Osteoblast (primary cell): ENCODE results near the gene PARP2. TPM values are rescaled to one million over a fixed set of nuclear protein-coding genes. Genes with fewer than 3 reads are reported as not detected.

Experiments used
- DNase-seq: peaks from one replicate; pipeline ENCODE4 v3.0.0; 2011; ENCODE audit warnings: low spot score, mixed read lengths; ENCODE audit not compliant: insufficient read length; ENCODE audit errors: missing footprints
- H2AFZ ChIP-seq: 2 replicates; pipeline ENCODE4 v1.6.0; 2011; ENCODE audit warnings: mild to moderate bottlenecking, low read length
- H3K27ac ChIP-seq: 2 replicates; pipeline ENCODE4 v1.5.1; 2011; ENCODE audit warnings: mild to moderate bottlenecking, low read depth, low read length, moderate library complexity
- H3K27me3 ChIP-seq: 2 replicates; pipeline ENCODE4 v1.6.0; 2012; ENCODE audit warnings: mild to moderate bottlenecking, control low read depth, inconsistent platforms, low read length, moderate library complexity; ENCODE audit not compliant: insufficient read depth
- H3K36me3 ChIP-seq: 2 replicates; pipeline ENCODE4 v1.5.1; 2011; ENCODE audit warnings: mild to moderate bottlenecking, low read length, control low read depth, moderate library complexity; ENCODE audit not compliant: insufficient read depth
- H3K4me1 ChIP-seq: 2 replicates; pipeline ENCODE4 v1.5.1; 2011; ENCODE audit warnings: mild to moderate bottlenecking, low read length, control low read depth, moderate library complexity; ENCODE audit not compliant: insufficient read depth
- H3K4me2 ChIP-seq: 2 replicates; pipeline ENCODE4 v1.6.0; 2011; ENCODE audit warnings: mild to moderate bottlenecking, low read length; ENCODE audit not compliant: insufficient read depth
- H3K4me3 ChIP-seq: fragments of 200-600 bp; sonication (generic); 3 replicates; pipeline ENCODE4 v1.5.1; 2012; ENCODE audit warnings: mild to moderate bottlenecking, low read length, inconsistent platforms; ENCODE audit not compliant: insufficient read depth
- H3K79me2 ChIP-seq: 2 replicates; pipeline ENCODE4 v1.6.0; 2012; ENCODE audit warnings: mild to moderate bottlenecking, low read length, control low read depth, inconsistent platforms; ENCODE audit not compliant: insufficient read depth
- H3K9me3 ChIP-seq: 2 replicates; pipeline ENCODE4 v1.5.1; 2011; ENCODE audit warnings: low read depth, low read length, control low read depth
- H4K20me1 ChIP-seq: 2 replicates; pipeline ENCODE4 v1.6.0; 2012; ENCODE audit warnings: mild to moderate bottlenecking, low read length, control low read depth; ENCODE audit not compliant: insufficient read depth
- total RNA-seq: library from RNA; depleted of rRNA; stranded (reverse); fragments of >200 nt; gene quantifications from 2 replicates; pipeline ENCODE4 v1.2.3, GENCODE V29; 2012
- TF ChIP-seq, protein P1 (sequence below): IDR thresholded peaks from 2 replicates; pipeline ENCODE4 v1.5.1; 2011; ENCODE audit warnings: mild to moderate bottlenecking, low read depth, low read length, moderate library complexity; ENCODE audit errors: extremely low read depth

The PARP2 gene
- total RNA-seq, 1 donor: 5.8 TPM

DNA sequence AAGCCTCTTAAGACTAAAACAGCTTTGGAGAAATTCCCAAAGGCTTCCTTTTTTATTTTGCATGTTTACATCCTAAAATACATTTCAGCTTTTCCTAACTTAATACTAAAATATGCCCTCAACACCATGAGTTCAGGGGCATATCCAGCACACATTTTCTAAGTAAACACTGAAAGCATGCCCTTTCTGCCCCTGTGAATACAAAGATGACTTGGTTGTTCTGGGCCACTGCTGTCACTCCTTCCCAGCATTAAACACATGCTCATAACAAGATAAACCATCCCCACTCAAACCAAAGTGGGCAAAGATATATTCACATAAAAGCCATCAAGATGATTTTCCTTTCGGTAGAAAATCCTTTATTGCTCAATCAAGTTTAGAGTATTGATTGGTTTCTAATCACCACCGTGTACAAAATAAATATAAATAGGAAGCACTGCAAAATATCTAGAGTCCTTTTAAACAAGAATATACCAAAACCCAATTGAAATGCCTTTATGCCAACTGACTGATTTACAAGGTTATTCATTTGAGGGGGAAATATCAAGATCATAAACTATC lies 12.3 kb upstream of the PARP2 start:
- peaks cover 53% of the 10 kb centered on the region for H3K79me2 ChIP-seq
- H3K4me2 ChIP-seq: peak overlapping the region; percentile 9
- H2AFZ ChIP-seq: no peak overlapping the region
- peaks cover 8% of the 10 kb centered on the region for H3K36me3 ChIP-seq
- H3K27ac ChIP-seq: no peak overlapping the region
- H3K4me1 ChIP-seq: no peaks in the 10 kb centered on the region
- H3K4me3 ChIP-seq: no peak overlapping the region
- no peaks in the 10 kb centered on the region for H3K27me3 ChIP-seq
- TF ChIP-seq, protein P1, sequence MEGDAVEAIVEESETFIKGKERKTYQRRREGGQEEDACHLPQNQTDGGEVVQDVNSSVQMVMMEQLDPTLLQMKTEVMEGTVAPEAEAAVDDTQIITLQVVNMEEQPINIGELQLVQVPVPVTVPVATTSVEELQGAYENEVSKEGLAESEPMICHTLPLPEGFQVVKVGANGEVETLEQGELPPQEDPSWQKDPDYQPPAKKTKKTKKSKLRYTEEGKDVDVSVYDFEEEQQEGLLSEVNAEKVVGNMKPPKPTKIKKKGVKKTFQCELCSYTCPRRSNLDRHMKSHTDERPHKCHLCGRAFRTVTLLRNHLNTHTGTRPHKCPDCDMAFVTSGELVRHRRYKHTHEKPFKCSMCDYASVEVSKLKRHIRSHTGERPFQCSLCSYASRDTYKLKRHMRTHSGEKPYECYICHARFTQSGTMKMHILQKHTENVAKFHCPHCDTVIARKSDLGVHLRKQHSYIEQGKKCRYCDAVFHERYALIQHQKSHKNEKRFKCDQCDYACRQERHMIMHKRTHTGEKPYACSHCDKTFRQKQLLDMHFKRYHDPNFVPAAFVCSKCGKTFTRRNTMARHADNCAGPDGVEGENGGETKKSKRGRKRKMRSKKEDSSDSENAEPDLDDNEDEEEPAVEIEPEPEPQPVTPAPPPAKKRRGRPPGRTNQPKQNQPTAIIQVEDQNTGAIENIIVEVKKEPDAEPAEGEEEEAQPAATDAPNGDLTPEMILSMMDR: no peak
- H4K20me1 ChIP-seq: no peaks in the 10 kb centered on the region
- H3K9me3 ChIP-seq: no peaks in the 10 kb centered on the region
- no peak for DNase-seq

DNA sequence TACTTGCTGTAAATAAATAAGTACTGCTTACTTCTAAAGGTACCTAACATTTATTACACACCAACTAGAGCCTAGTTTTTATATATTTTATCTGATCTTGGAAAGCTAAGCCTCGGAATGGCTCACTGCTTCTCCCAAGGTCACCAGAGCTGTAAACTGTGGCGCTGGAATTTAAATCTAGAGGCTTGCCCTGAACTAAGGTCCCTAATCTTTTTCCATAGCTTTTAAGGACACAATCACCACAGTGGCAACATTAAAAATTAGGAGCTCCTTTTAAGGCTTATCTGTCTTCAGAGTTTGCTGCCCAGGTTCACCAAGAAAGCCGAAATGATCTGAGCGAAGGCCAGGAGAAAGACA lies 11.0 kb upstream of the PARP2 start:
- Histone ChIP-seq H4K20me1 (no peaks in the 10 kb centered on the region), H3K27ac (peak overlapping the region; percentile 9), H3K27me3 (no peaks in the 10 kb centered on the region), H2AFZ (peak overlapping the region; percentile 80), H3K4me3 (peak overlapping the region; percentile 73), H3K9me3 (no peaks in the 10 kb centered on the region), H3K4me2 (peak overlapping the region; percentile 89), H3K4me1 (no peaks in the 10 kb centered on the region), H3K36me3 (no peaks in the 10 kb centered on the region), H3K79me2 (peaks cover 44% of the 10 kb centered on the region)
- no peak for DNase-seq
- TF ChIP-seq, protein P1: no peak

DNA sequence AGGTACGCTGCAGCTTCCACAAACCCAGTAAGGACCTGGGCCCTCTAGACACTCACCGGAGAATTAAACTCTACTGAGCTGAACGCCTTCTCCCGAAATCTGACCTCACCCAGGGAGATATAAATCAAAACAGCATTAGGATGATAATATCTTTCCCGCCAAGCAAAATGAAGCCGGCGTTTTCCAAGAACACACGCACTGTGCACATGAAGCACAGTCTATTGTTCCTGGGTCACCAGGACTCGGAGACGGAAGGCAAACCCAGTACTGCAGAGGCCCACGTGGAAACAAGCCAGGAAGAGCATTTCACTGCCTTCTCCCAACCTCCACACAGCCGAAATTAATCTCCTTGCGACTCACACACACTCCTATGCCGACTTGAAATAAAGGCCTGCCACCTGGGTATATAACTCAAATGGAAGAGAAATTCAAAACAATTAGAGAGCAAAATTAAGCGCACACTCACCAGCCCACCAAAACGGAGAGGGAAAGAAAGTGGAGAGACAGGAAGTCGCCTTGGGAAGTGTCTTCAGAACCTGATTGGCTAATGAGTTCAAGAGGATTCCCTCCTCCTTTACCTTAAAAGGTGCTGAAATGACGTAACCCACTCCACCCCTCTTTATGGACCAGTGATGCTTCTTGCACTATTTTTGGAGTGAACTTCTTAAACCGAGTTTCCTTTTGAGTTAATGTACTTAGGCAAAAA lies 10.5 kb upstream of the PARP2 start, which contains the start of gene CCNB1IP1:
Gene CCNB1IP1, minus strand, starts transcription at position 492 of the 706 bp plus-strand sequence. CDS start 16,756 bp downstream, outside the sequence.
- Histone ChIP-seq H3K9me3 (no peaks in the 10 kb centered on the region), H3K4me2 (peak within 1 kb of the TSS; percentile 89), H3K4me3 (peak within 1 kb of the TSS; percentile 73), H3K27me3 (no peaks in the 10 kb centered on the region), H4K20me1 (no peaks in the 10 kb centered on the region), H2AFZ (peak within 1 kb of the TSS; percentile 80), H3K4me1 (no peaks in the 10 kb centered on the region), H3K27ac (peak within 1 kb of the TSS; percentile 9), H3K36me3 (no peaks in the 10 kb centered on the region), H3K79me2 (peaks cover 44% of the 10 kb centered on the region)
- TF ChIP-seq, protein P1: no peak
- peak; percentile 79 for DNase-seq

DNA sequence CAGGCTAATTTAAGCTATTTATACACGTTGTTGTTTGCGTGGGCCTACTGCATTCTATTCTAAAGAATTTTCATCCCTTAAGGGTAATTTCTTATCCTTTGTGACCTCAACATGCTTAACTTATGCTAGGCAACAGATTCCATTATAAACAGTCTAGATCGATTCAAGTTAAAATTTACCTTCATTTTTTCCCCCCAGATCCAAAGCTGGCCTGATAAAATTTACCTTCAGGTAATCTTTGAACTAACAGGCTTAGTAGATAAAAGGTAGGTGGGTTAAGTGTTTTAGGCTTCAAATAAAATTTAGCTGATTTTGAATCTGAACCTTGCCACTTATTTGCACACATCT lies 10.0 kb upstream of the PARP2 start:
- peaks cover 44% of the 10 kb centered on the region for H3K79me2 ChIP-seq
- H4K20me1 ChIP-seq: no peaks in the 10 kb centered on the region
- TF ChIP-seq, protein P1: no peak
- H3K27me3 ChIP-seq: no peaks in the 10 kb centered on the region
- peak overlapping the region; percentile 80 for H2AFZ ChIP-seq
- H3K4me3 ChIP-seq: peak overlapping the region; percentile 73
- peak overlapping the region; percentile 9 for H3K27ac ChIP-seq
- H3K9me3 ChIP-seq: no peaks in the 10 kb centered on the region
- H3K4me1 ChIP-seq: no peaks in the 10 kb centered on the region
- no peak for DNase-seq
- H3K4me2 ChIP-seq: peak overlapping the region; percentile 89
- no peaks in the 10 kb centered on the region for H3K36me3 ChIP-seq
